IgD-negative memory B cell (primary cell): ENCODE measurements around the gene CCDC97. TPM values are rescaled to one million over a fixed set of nuclear protein-coding genes. Genes with fewer than 3 reads are reported as not detected.
"Not testable (repeated sequence)": the region's sequence is repeated elsewhere in the genome, so short reads cannot be mapped to it uniquely, and the experiment has no call there.

Experiments
- H3K27ac Mint-ChIP-seq, 3 donors: one replicate each; pipeline ENCODE4 v1.8.0; 2020 to 2022; ENCODE audit warnings: mild to moderate bottlenecking in 3 of 3, mixed read lengths in 3 of 3, moderate library complexity in 1 of 3
- H3K27me3 Mint-ChIP-seq: one replicate; pipeline ENCODE4 v1.8.0; 2021; ENCODE audit warnings: mixed read lengths
- H3K36me3 Mint-ChIP-seq: one replicate; pipeline ENCODE4 v1.8.0; 2020; ENCODE audit warnings: mild to moderate bottlenecking, mixed read lengths
- H3K4me1 Mint-ChIP-seq, 3 donors: one replicate each; pipeline ENCODE4 v1.8.0; 2020 to 2022; ENCODE audit warnings: mixed read lengths in 3 of 3, mild to moderate bottlenecking in 1 of 3
- H3K4me3 Mint-ChIP-seq, 4 donors: one replicate each; pipeline ENCODE4 v1.8.0; 2020 to 2022; ENCODE audit warnings: mild to moderate bottlenecking in 4 of 4, mixed read lengths in 4 of 4, moderate library complexity in 3 of 4
- H3K9me3 Mint-ChIP-seq, 3 donors: one replicate each; pipeline ENCODE4 v1.8.0; 2020 to 2021; ENCODE audit warnings: mixed read lengths in 3 of 3, mild to moderate bottlenecking in 1 of 3
- polyA plus RNA-seq: library from polyadenylated mRNA; unstranded; fragments of 300-500 nt; fragmentation: Illumina TruSeq; gene quantifications from one replicate; pipeline ENCODE4 v1.2.3, GENCODE V29; 2021

CCDC97 gene
- polyA plus RNA-seq, 1 donor from 2014 or later: 34.5 TPM

DNA sequence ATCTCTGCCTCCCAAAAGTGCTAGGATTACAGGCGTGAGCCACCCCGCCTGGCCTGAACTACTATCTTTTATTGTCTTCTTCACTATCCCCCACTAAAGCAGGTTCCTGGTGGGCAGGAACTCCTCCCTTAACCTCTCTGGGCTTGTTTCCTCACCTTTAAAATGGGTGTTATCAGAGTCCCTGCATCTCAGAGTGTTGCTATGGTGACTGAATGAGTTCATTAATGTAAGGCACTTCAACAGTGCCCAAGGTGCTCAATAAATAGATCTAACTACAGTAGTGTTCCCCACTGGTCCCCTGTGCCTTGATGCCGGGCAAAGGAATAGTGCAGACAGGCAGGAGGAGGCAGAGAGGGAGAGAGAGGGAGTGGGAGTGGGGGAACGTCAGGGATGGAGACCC, 20.5 kb downstream of the CCDC97 start:
- H3K36me3 Mint-ChIP-seq: peaks cover 4% of the 10 kb centered on the region
- H3K27me3 Mint-ChIP-seq: peaks cover 3% of the 10 kb centered on the region
- H3K27ac Mint-ChIP-seq: peak overlapping the region in 2 of 3 donors; percentile 75 to 87
- peak overlapping the region in 2 of 4 donors; percentile 78 to 85 for H3K4me3 Mint-ChIP-seq
- peaks cover 39 to 46% (median 43%) of the 10 kb centered on the region in 3 donors for H3K4me1 Mint-ChIP-seq
- H3K9me3 Mint-ChIP-seq: no peaks in the 10 kb centered on the region

- H3K9me3 Mint-ChIP-seq: no peaks in the 10 kb centered on the region
- H3K27ac Mint-ChIP-seq: peak overlapping the region in 1 of 3 donors; percentile 85
- H3K4me1 Mint-ChIP-seq: peaks cover 38 to 46% (median 45%) of the 10 kb centered on the region in 3 donors
- H3K36me3 Mint-ChIP-seq: peaks cover 4% of the 10 kb centered on the region
- H3K4me3 Mint-ChIP-seq: no peak overlapping the region
- peaks cover 3% of the 10 kb centered on the region for H3K27me3 Mint-ChIP-seq
Measured at GRCh38 chr19:41330946-41331678, 21.1 kb downstream of the CCDC97 start.

- Mint-ChIP-seq H3K4me3 (peak overlapping the region in 2 of 4 donors; percentile 29 to 30), H3K27ac (peak overlapping the region in 2 of 3 donors; percentile 85 to 94)
Measured at GRCh38 chr19:41332000-41332399, 22.0 kb downstream of the CCDC97 start.

DNA sequence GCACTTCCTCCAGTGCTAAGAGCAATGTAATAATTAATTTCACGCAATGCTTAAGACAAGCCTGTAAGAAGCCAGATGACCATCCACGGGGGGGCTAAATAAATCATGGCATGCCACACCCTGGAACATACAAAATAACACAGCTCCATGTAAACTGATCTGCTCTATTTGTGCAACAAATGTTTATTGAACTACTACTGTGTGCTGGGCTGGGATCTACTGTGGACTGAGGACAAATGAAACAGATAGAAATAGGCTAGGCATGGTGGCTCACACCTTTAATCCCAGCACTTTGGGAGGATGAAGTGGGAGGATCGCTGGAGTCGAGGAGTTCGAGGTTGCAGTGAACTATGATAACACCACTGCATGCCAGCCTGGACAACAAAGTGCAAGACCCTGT, 22.5 kb downstream of the CCDC97 start:
- H3K27me3 Mint-ChIP-seq: peaks cover 2% of the 10 kb centered on the region
- H3K27ac Mint-ChIP-seq: peak overlapping the region in 2 of 3 donors; percentile 85 to 94
- peak overlapping the region in 2 of 4 donors; percentile 29 to 37 for H3K4me3 Mint-ChIP-seq
- peaks cover 4% of the 10 kb centered on the region for H3K36me3 Mint-ChIP-seq
- peaks cover 28 to 38% (median 37%) of the 10 kb centered on the region in 3 donors for H3K4me1 Mint-ChIP-seq
- no peaks in the 10 kb centered on the region for H3K9me3 Mint-ChIP-seq

More at GRCh38 chr19:41332000-41332399, 22.0 kb downstream of the CCDC97 start:
- Mint-ChIP-seq H3K36me3 (peaks cover 4% of the 10 kb centered on the region), H3K4me1 (peaks cover 30 to 40% (median 39%) of the 10 kb centered on the region in 3 donors), H3K27me3 (peaks cover 3% of the 10 kb centered on the region), H3K9me3 (no peaks in the 10 kb centered on the region)

DNA sequence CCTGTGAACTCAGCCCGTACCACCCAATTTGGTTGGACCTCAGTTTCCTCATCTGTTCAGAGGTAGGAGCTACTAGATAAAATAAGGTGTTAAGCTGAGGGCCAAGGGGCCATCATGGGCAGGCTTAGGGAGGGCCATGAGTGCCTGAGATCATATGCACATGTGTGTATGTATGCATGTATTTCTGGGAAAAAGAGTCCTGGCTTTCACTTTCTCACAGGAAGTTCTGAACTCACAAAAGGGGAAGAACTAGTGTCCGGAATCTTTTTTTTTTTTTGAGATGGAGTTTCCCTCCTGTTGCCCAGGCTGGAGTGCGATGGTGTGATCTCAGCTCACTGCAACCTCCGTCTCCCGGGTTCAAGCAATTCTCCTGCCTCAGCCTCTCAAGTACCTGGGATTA, 24.8 kb downstream of the CCDC97 start:
- H3K4me3 Mint-ChIP-seq: peak overlapping the region; percentile 12 to 84 (median 68)
- peak overlapping the region; percentile 86 to 90 (median 86) for H3K27ac Mint-ChIP-seq
- no peaks in the 10 kb centered on the region for H3K9me3 Mint-ChIP-seq
- H3K36me3 Mint-ChIP-seq: peaks cover 3% of the 10 kb centered on the region
- H3K4me1 Mint-ChIP-seq: peaks cover 17 to 24% (median 21%) of the 10 kb centered on the region in 3 donors
- H3K27me3 Mint-ChIP-seq: no peaks in the 10 kb centered on the region

GRCh38 chr19:41335467-41335866, 25.5 kb downstream of the CCDC97 start:
- peak overlapping the region in 3 of 4 donors; percentile 8 to 69 (median 66) for H3K4me3 Mint-ChIP-seq
- H3K4me1 Mint-ChIP-seq: peaks cover 19 to 22% (median 19%) of the 10 kb centered on the region in 3 donors
- H3K27me3 Mint-ChIP-seq: no peaks in the 10 kb centered on the region
- H3K9me3 Mint-ChIP-seq: no peaks in the 10 kb centered on the region
- H3K36me3 Mint-ChIP-seq: peaks cover 5% of the 10 kb centered on the region
- H3K27ac Mint-ChIP-seq: peak overlapping the region; percentile 86 to 90 (median 86)

DNA sequence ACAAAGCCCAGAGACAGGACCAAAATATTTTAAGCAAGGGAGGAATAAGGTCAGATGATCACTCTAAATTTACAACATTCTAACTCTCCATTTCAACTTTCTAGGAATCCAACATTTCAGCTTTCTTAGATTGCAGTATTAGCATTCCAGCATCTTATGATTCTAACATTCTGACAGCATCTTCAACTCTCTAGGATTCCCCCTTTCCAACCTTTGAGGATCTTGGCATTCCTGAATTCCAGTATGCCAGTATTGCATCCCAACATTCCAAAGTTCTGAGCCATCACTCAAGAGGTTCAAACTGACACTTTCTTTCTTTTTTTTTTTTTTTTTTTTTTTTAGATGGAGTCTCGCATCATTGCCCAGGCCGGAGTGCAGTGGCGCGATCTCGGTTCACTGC, 30.0 kb downstream of the CCDC97 start:
- peaks cover 6% of the 10 kb centered on the region for H3K36me3 Mint-ChIP-seq

GRCh38 chr19:41341669-41342490, 31.9 kb downstream of the CCDC97 start:
- H3K36me3 Mint-ChIP-seq: peaks cover 6% of the 10 kb centered on the region
- peak overlapping the region; percentile 63 to 88 (median 79) for H3K27ac Mint-ChIP-seq
- H3K9me3 Mint-ChIP-seq: no peaks in the 10 kb centered on the region
- H3K27me3 Mint-ChIP-seq: peaks cover 1% of the 10 kb centered on the region
- peaks cover 12 to 22% (median 21%) of the 10 kb centered on the region in 3 donors for H3K4me1 Mint-ChIP-seq
- peak overlapping the region in 2 of 4 donors; percentile 75 to 90 for H3K4me3 Mint-ChIP-seq

More for the DNA sequence above, 30.0 kb downstream of the CCDC97 start:
- H3K9me3 Mint-ChIP-seq: no peaks in the 10 kb centered on the region
- H3K27me3 Mint-ChIP-seq: peaks cover 1% of the 10 kb centered on the region
- H3K27ac Mint-ChIP-seq: peak overlapping the region in 2 of 3 donors; percentile 16 to 65
- peaks cover 14 to 28% (median 22%) of the 10 kb centered on the region in 3 donors for H3K4me1 Mint-ChIP-seq
- no peak overlapping the region for H3K4me3 Mint-ChIP-seq

GRCh38 chr19:41344162-41344561, 34.2 kb downstream of the CCDC97 start:
- peaks cover 11% of the 10 kb centered on the region for H3K36me3 Mint-ChIP-seq
- H3K4me1 Mint-ChIP-seq: peaks cover 18 to 30% (median 28%) of the 10 kb centered on the region in 3 donors
- peaks cover 1% of the 10 kb centered on the region for H3K27me3 Mint-ChIP-seq
- peak overlapping the region in 1 of 3 donors; percentile 81 for H3K27ac Mint-ChIP-seq
- H3K9me3 Mint-ChIP-seq: no peaks in the 10 kb centered on the region
- H3K4me3 Mint-ChIP-seq: peak overlapping the region in 2 of 4 donors; percentile 60 to 79

DNA sequence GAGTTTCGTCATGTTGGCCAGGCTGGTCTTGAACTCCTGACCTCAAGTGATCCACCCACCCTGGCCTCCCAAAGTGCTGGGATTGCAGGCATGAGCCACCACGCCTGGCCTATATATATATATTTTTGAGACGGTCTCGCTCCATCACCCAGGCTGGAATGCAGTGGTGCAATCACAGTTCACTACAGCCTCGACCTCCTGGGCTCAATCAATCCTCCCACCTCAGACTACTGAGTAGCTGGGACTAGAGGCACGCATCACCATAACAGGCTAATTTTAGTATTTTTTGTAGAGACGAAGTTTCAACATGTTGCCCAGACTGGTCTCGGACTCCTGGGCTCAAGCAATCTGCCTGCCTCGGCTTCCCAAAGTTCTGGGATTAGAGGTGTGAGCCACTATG, 36.9 kb downstream of the CCDC97 start:
- not testable (repeated sequence) for H3K27me3 Mint-ChIP-seq, H3K9me3 Mint-ChIP-seq, H3K36me3 Mint-ChIP-seq
- Mint-ChIP-seq H3K27ac (peak overlapping the region in 1 of 3 donors; percentile 77), H3K4me3 (peak overlapping the region in 2 of 4 donors; percentile 25 to 68), H3K4me1 (peaks cover 21 to 38% (median 32%) of the 10 kb centered on the region in 3 donors)

GRCh38 chr19:41350735-41351338, 40.9 kb downstream of the CCDC97 start:
- H3K36me3 Mint-ChIP-seq: peaks cover 7% of the 10 kb centered on the region
- H3K4me1 Mint-ChIP-seq: peaks cover 25 to 32% (median 30%) of the 10 kb centered on the region in 3 donors
- H3K4me3 Mint-ChIP-seq: peak overlapping the region; percentile 98 to 100 (median 98)
- no peaks in the 10 kb centered on the region for H3K27me3 Mint-ChIP-seq
- peaks cover 0 to 3% (median 0%) of the 10 kb centered on the region in 3 donors for H3K9me3 Mint-ChIP-seq
- peak overlapping the region; percentile 91 to 99 (median 97) for H3K27ac Mint-ChIP-seq

GRCh38 chr19:41351339-41352245, 41.6 kb downstream of the CCDC97 start:
- Mint-ChIP-seq H3K27me3 (no peaks in the 10 kb centered on the region), H3K9me3 (peaks cover 0 to 3% (median 0%) of the 10 kb centered on the region in 3 donors), H3K36me3 (peaks cover 10% of the 10 kb centered on the region), H3K27ac (peak overlapping the region; percentile 91 to 99 (median 97)), H3K4me1 (peaks cover 28 to 31% (median 30%) of the 10 kb centered on the region in 3 donors), H3K4me3 (peak overlapping the region; percentile 98 to 100 (median 98))

DNA sequence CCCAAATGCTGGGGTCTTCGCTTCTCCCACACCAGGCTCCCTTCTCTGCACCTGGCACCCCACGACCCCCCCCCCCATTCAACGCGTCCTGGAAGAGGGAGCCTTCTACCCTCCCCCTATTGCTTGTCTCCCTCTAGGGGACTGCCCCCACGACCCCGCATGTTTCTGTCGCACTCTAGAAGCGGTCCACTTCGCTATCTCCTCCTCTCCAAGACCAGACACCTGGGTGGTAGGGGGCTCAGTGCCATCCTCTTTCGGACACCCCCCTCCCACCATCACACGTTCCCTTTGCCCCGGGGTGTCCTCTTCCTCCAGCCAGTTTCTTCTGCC, 42.3 kb downstream of the CCDC97 start:
- H3K36me3 Mint-ChIP-seq: peaks cover 10% of the 10 kb centered on the region
- no peaks in the 10 kb centered on the region for H3K27me3 Mint-ChIP-seq
- H3K9me3 Mint-ChIP-seq: peaks cover 0 to 3% (median 0%) of the 10 kb centered on the region in 3 donors
- peak overlapping the region; percentile 98 to 100 (median 98) for H3K4me3 Mint-ChIP-seq
- peaks cover 28 to 33% (median 32%) of the 10 kb centered on the region in 3 donors for H3K4me1 Mint-ChIP-seq
- H3K27ac Mint-ChIP-seq: peak overlapping the region; percentile 91 to 99 (median 97)
